ENCODE results near the gene CUL4B.
"Not testable (repeated sequence)": the region's sequence is repeated elsewhere in the genome, so short reads cannot be mapped to it uniquely, and the experiment has no call there.

Gene CUL4B

GRCh38 chrX:120499301-120500072 lies 61.3 kb downstream of the CUL4B start (continued):
- no peak for TF ChIP-seq ZSCAN18 (tag by site-specific recombination; IDR thresholded peaks at IDR 0.05)
- no peak for TF ChIP-seq YY1 (tag by site-specific recombination; IDR thresholded peaks at IDR 0.05)
- TF ChIP-seq ZNF433 (tag by site-specific recombination; IDR thresholded peaks at IDR 0.05; ENCODE audit: low read depth) = no peak
- TF ChIP-seq ZNF266 (tag by site-specific recombination; IDR thresholded peaks at IDR 0.05; ENCODE audit: low read depth) = no peak
- TF ChIP-seq ZBTB10 (tag by site-specific recombination; IDR thresholded peaks at IDR 0.05) = no peak
- TF ChIP-seq ZNF169 (tag by site-specific recombination; IDR thresholded peaks at IDR 0.05) = no peak
- no peak for TF ChIP-seq ZNF623 (tag by site-specific recombination; IDR thresholded peaks at IDR 0.05)

GRCh38 chrX:120490119-120490518 lies 70.6 kb downstream of the CUL4B start:
- H3K36me3 ChIP-seq (ENCODE audit: control insufficient read depth in 2 of 2, insufficient read depth in 1 of 2, low read length in 2 of 2); POLR2A ChIA-PET; H3K9me3 ChIP-seq (ENCODE audit: control insufficient read depth, insufficient read depth, low read depth, low read length); H3K27ac ChIP-seq (ENCODE audit: extremely low read depth, low read depth, low read length); CTCF ChIA-PET; H3K4me1 ChIP-seq (ENCODE audit: control insufficient read depth, insufficient read depth, low read length); H3K4me3 ChIP-seq (ENCODE audit: low read depth, low read length): not testable (repeated sequence)
- TF ChIP-seq ZNF146 (tag by site-specific recombination; IDR thresholded peaks at IDR 0.05) (peak; percentile 94), ZNF280D (tag by site-specific recombination; IDR thresholded peaks at IDR 0.05) (0 out of 2 replicates have a peak, but pooled peaks have one; percentile 63)

GRCh38 chrX:120486786-120487185 lies 74.0 kb downstream of the CUL4B start:
- no peaks in the 10 kb centered on the region for H3K4me1 ChIP-seq (ENCODE audit: control insufficient read depth, insufficient read depth, low read length)
- no peaks in the 10 kb centered on the region for H3K9me3 ChIP-seq (ENCODE audit: control insufficient read depth, insufficient read depth, low read depth, low read length)
- H3K27ac ChIP-seq (ENCODE audit: extremely low read depth, low read depth, low read length) = no peak overlapping the region
- POLR2A ChIA-PET = interaction anchor here (1.7 to 2.1 kb wide), 2 partner anchors 18 to 236 kb away, joined by 5 to 14 read pairs; partner anchors contain the start of genes LAMP2 and ZBTB33
- no peak overlapping the region for H3K4me3 ChIP-seq (ENCODE audit: low read depth, low read length)
- CTCF ChIA-PET = interaction anchor here (0.7 to 1.1 kb wide), 5 partner anchors 8 to 273 kb away, joined by 3 to 4 read pairs (median 3); no protein-coding TSS in a partner anchor
- no peaks in the 10 kb centered on the region for H3K36me3 ChIP-seq (ENCODE audit: control insufficient read depth in 2 of 2, insufficient read depth in 1 of 2, low read length in 2 of 2)
- TF ChIP-seq ZNF639 (tag by site-specific recombination; IDR thresholded peaks at IDR 0.05) (no peak), ZNF266 (tag by site-specific recombination; IDR thresholded peaks at IDR 0.05; ENCODE audit: low read depth) (no peak), MEIS1 (CRISPR knock-in tag; IDR thresholded peaks at IDR 0.05; ENCODE audit: borderline replicate concordance) (no peak), ZNF548 (tag by site-specific recombination; IDR thresholded peaks at IDR 0.05) (no peak), ZNF529 (tag by site-specific recombination; IDR thresholded peaks at IDR 0.05; ENCODE audit: insufficient replicate concordance) (no peak), ZNF571 (tag by site-specific recombination; IDR thresholded peaks at IDR 0.05) (no peak), ZNF280C (tag by site-specific recombination; IDR thresholded peaks at IDR 0.05) (no peak), ZNF514 (tag by site-specific recombination; IDR thresholded peaks at IDR 0.05) (no peak), ZNF621 (tag by site-specific recombination; IDR thresholded peaks at IDR 0.05) (no peak), ZNF585B (tag by site-specific recombination; IDR thresholded peaks at IDR 0.05) (no peak), ZNF785 (tag by site-specific recombination; IDR thresholded peaks at IDR 0.05) (no peak), SCRT1 (tag by site-specific recombination; IDR thresholded peaks at IDR 0.05; ENCODE audit: borderline replicate concordance) (no peak), ZNF596 (tag by site-specific recombination; IDR thresholded peaks at IDR 0.05) (no peak)

Measured in HEK293 (cell line).